HG02870 (cell line): ENCODE measurements around the gene DENND1A.

Experiments used
- ATAC-seq: cut with Tn5 transposase; IDR thresholded peaks from one replicate; pipeline ENCODE4 v1.9.1; 2021; ENCODE audit warnings: mild to moderate bottlenecking, moderate library complexity; ENCODE audit not compliant: unreplicated experiment

The DENND1A gene

GRCh38 chr9:123775289-123776284 lies 154.3 kb downstream of the DENND1A start:
- no peak for ATAC-seq

DNA sequence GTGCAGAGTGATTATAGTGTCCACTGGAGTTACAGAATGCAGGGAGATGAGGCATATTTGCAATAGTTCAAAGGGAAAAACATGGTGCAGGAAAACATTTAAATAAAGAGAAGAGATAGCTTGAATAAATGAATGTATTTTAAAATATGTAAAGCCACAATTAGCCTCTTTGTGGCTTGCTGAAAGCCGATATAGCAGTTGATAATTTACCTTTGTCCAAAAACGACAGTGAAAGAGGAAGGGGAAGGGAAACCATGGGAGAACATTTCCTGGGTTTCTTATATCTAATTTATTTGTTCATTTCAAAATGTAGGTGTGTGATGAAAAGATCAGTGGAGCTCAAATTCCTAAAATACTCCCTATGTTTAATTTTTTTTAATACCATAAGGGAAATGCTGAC lies 156.1 kb downstream of the DENND1A start:
- no peak for ATAC-seq

- no peak for ATAC-seq
Measured at GRCh38 chr9:123772967-123773366, 157.0 kb downstream of the DENND1A start.

DNA sequence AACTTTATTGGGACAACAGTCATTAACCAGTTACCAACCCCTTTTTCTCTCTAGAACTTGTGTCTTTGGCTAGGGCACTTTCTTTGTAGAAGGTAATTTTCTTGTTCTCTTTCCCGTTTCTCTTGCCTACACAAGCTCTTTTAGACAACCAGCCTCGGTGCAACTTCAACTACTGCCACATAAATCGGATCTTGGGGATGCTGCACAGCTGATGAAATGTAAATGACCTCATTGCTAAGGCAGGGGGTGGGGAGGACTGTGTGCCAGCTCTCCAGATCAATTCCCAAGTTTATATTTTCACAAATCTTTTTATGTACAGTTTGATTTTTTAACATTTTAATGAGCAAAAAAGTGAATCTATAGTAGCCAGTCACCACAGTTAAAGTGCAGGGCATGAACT lies 157.6 kb downstream of the DENND1A start:
- no peak for ATAC-seq

- ATAC-seq: no peak
Measured at GRCh38 chr9:123771690-123772089, 158.2 kb downstream of the DENND1A start.

DNA sequence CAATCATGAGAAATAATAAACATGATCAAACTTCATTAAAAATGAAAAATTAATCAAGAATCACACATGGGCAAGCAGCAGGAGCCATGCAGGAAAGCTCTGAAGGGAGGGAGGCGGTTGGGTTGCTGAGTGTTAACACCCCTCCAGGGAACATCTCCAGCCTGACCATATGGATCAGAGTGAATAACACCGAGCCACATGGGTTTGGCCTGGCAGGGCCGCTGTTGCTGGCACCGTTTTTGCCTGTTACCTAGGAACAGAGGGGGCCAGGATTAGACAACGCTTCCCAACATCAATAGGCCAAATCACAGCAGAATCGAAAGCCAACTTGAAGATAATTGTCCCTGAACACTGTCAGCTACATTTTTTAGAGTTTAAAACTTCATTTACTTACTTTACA lies 160.2 kb downstream of the DENND1A start:
- ATAC-seq: no peak

- no peak for ATAC-seq
Measured at GRCh38 chr9:123763910-123764588, 165.9 kb downstream of the DENND1A start.

DNA sequence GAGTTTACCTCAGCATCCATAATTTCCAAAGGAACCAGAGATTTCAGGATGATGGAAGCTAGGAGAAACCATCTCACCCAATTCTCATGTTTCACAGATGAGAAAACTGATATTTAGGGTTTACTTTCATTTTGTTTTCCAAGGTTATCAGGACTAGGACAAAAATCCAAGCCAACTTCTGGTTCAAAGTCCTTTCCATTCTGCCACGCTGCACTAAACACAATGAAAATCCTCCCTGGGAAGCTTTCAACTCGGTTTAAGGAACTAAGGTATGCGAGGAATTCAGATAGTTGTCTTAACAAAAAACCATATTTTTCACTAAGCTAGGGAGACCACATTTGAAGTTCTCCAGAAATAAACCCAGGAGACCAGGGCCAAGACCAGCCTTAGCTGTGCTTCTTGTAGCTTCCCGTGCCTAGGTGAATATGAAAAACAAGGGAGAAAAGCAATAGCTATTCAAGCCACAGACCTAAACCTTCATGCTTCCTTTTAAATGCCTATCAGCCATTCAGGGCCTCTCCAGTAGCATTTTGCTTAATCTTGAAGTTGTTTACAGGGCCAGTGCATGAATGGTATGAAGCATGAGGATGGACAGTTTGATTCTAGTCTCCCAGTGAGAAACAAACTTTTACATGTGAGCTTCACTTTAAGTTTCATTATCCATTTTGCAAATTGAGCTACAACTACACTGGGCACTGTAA lies 167.9 kb downstream of the DENND1A start:
- ATAC-seq: no peak

DNA sequence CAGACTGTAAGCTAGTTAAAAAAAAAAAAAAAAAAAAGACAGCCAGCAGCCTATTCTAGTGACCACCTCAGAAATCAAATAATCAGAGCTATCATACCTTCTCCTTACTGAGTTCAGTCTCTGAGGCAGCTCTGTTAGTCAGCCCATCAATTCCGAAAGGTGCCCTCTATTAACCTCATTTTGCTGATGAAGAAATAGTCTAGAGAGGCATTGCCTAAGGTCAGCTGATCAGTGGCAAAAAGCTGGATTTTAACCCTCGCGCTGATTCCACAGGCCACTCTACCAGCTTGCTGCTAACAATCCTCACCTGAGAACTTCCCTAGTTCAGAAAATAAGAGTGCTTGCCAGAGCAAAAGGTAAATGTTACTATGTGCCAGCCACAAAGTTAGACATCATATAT lies 172.0 kb downstream of the DENND1A start:
- no peak for ATAC-seq

GRCh38 chr9:123757547-123757946 lies 172.4 kb downstream of the DENND1A start:
- ATAC-seq: no peak

- peak; percentile 80 for ATAC-seq
Measured at GRCh38 chr9:123756484-123757106, 173.3 kb downstream of the DENND1A start.

GRCh38 chr9:123753669-123754258 lies 176.2 kb downstream of the DENND1A start:
- no peak for ATAC-seq

DNA sequence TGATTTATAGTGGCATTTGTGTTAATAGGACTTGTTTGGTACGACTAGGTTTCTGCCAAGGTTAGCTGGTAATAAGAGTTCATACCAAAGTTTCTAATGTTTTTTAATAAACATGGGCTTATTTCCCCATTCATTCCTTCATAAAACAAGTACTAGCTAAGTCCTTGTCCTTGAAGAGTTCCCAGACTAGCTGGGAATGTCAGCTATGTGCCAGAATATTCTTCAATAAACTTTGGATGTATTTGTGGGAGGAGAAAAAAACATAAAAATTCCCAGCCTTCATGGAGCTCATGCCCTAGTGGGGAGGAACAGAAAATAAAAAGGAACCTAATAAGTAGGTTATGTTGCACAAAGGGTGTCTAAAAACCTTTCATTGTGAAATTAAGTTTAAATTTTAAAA lies 176.9 kb downstream of the DENND1A start:
- ATAC-seq: no peak

- peak; percentile 80 for ATAC-seq
Measured at GRCh38 chr9:123749580-123750202, 180.2 kb downstream of the DENND1A start.

DNA sequence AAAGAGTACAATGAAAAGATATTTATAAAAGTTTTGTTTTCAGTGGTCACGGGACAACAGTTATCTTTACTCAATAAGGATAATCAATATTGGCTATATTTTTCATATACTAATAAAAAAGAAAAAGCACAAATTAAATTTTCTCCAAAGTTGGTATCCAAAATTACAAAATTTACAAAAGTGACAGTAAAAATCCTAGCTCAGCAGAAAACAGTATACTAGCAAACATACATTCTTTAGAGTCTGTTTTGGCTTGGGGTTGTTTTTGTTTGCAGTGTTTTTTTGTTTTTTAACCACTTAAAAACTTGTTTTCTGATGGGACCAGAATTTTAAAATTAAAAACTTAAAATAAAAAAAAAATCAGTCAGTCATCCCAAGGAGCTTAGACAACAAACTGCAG lies 183.2 kb downstream of the DENND1A start:
- no peak for ATAC-seq

DNA sequence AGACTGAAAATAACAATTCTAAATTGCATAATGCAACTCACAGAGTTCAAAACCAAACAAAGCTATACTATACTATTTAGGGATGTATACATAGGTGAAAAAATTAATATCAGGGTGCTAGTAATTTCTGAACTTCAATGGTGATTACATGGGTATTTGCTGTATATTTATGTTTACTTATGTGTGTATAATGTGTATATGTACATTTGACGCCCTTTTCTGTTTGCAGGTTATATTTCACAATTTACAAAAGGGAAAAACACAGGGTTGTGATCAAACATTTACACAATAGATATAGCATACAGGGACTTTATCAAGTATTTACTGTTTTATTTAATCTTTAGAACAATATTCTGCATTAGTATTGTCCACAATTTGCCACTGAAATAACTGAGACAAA lies 184.0 kb downstream of the DENND1A start:
- ATAC-seq: no peak

DNA sequence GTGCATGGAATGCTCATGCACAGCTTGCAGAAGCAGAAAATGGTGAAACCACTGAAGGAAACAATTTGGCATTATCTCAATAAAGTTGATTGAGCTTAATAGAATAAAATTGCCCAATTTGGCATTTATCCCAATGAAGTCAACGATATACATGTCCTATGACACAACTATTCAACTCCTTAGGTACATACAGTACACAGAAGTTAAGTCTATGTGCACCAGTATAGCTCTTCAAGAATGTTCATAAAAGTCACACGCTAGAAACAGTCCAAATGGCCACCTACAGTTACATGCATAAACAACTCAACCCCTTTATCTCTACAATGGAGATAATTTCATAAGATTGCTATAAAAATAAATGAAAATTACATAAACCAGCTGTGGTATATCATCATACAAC lies 184.5 kb downstream of the DENND1A start:
- ATAC-seq: no peak

DNA sequence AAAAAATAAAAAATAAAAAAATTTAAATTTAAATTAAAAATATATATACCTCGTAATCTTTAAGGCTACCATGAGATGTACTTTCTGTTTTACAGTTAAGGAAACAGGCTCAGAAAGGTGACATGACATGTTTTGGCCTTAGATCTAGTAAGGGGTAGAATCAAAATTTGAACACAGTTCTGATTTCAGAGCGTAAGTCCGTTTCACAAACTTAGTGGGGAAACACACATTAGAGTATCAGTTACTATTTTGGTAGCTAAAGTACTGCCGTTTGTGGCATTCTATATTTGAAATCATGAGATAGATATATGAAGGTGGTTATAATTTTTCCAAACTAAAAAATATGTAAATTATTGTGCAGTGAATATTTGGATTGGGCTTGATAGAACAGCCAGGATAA lies 186.2 kb downstream of the DENND1A start:
- no peak for ATAC-seq

GRCh38 chr9:123742009-123742767 lies 187.7 kb downstream of the DENND1A start:
- no peak for ATAC-seq
